Bronchus fibroblast of lung (primary cell): ENCODE data around the gene MAGEB4. TPM values are rescaled to one million over a fixed set of nuclear protein-coding genes. Genes with fewer than 3 reads are reported as not detected.

ENCODE experiments used
- total RNA-seq: library from RNA; depleted of rRNA; stranded (reverse); fragments of >200 nt; gene quantifications from 2 replicates; pipeline ENCODE4 v1.2.3, GENCODE V29; 2015

MAGEB4 gene, protein sequence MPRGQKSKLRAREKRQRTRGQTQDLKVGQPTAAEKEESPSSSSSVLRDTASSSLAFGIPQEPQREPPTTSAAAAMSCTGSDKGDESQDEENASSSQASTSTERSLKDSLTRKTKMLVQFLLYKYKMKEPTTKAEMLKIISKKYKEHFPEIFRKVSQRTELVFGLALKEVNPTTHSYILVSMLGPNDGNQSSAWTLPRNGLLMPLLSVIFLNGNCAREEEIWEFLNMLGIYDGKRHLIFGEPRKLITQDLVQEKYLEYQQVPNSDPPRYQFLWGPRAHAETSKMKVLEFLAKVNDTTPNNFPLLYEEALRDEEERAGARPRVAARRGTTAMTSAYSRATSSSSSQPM
- total RNA-seq = not detected in 2 replicates

DNA sequence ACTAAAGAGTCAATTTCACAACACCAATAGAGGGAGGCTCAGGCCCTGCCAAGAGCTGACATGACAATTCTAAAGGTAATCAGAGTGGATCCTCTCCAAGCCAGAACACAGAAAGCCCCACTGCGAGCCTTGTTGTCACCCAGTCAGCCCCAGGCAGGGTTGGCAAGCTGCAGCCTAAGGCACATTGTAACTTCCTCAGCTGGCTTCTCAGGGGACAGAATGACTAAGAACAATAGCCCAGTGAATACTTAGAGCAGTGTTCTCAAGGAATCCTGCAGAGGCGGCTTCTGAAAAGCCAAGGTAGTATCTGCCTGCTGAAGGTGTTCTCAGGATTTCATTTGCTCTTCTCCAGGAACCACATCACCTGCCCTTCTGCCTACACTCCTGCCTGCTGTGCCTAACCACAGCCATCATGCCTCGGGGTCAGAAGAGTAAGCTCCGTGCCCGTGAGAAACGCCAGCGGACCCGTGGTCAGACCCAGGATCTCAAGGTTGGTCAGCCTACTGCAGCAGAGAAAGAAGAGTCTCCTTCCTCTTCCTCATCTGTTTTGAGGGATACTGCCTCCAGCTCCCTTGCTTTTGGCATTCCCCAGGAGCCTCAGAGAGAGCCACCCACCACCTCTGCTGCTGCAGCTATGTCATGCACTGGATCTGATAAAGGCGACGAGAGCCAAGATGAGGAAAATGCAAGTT is at the start of gene MAGEB4:
Gene MAGEB4 (plus strand): TSS at position 277 of the 692 bp plus-strand sequence. CDS start 136 bp downstream, at position 413.

GRCh38 chrX:30215357-30215843 is 26.4 kb upstream of the MAGEB4 start, which contains the start of gene MAGEB2:
Gene MAGEB2 (plus strand): TSS chrX:30215563. CDS start chrX:30218581, 3,018 bp downstream.

GRCh38 chrX:30230395-30230794 is 11.4 kb upstream of the MAGEB4 start, which contains the start of gene MAGEB3:
Gene MAGEB3 (plus strand): TSS chrX:30230657. CDS start chrX:30235925, 5,268 bp downstream.

DNA sequence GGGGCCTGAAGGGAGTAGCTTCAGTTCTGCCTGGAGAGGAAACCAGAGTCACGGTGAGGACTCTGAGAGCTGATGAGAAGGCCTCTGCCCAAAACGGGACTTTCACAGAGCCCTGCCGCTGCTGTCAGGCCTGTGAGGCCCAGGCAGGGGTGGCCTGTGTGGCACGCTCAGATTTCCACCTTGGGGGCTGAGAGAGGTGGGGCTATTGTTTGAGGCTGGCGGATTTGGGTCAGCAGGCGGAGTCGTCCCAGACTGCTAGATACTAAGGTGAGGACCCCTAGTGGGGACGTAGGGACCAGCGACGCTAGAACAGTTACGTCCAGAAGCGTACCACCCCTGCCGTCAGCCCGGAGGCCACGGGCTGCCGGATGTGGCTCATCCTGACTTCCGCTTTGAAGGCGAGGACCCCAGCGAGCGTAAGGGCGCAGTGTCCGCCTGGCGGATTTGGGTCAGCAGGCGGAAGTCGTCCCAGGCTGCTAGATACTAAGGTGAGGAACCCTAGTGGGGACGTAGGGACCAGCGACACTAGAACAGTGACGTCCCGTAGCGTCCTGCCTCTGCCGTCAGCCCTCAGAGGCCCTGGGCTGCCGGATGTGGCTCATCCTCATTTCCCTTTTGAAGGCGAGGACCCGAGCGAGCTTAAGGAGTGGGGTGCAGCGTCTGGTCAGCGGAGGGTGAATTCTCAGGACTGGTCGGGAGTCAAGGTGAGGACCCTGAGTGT is 5.1 kb downstream of the MAGEB4 start, which contains the start of gene MAGEB1:
Gene MAGEB1 (plus strand): TSS at position 378 of the 721 bp plus-strand sequence. CDS start 3,348 bp downstream, outside the sequence.

Other genes with a start within 250 kb of the MAGEB4 start
- not detected in 2 replicates for gene MAGEB2, start 26.4 kb upstream of the MAGEB4 start, total RNA-seq
- not detected in 2 replicates for gene MAGEB3, start 11.3 kb upstream of the MAGEB4 start, total RNA-seq
- not detected in 2 replicates for gene MAGEB1, start 5.1 kb downstream of the MAGEB4 start, total RNA-seq
- gene NR0B1, start 67.4 kb downstream of the MAGEB4 start, total RNA-seq = 0.15 TPM in 1 of 2 replicates, not detected in the other